ENCODE measurements around the gene GOLPH3L. TPM values are rescaled to one million over a fixed set of nuclear protein-coding genes. Genes with fewer than 3 reads are reported as not detected.
"Not testable (repeated sequence)": the region's sequence is repeated elsewhere in the genome, so short reads cannot be mapped to it uniquely, and the experiment has no call there.

The GOLPH3L gene
- 10 to 100 TPM; 38.2 to 43.5 (median 42.1) TPM for polyA plus RNA-seq (ENCODE audit: insufficient read length in 3 of 3)
- long read RNA-seq, donor 1, transcript GOLPH3L-201 (5 exons, 2,999 nt), result major isoform, 5 of 6 reads
- long read RNA-seq, donor 1, partial matches to known transcripts, result 0 of 6 reads
- long read RNA-seq, donor 1, other reads (novel, unspliced or antisense), result 0 of 6 reads
- long read RNA-seq, donor 2, transcript GOLPH3L-201 (5 exons, 2,999 nt), result major isoform, 5 of 13 reads
- long read RNA-seq, donor 2, partial matches to known transcripts, result 7 of 13 reads
- long read RNA-seq, donor 2, other reads (novel, unspliced or antisense), result 0 of 13 reads
- long read RNA-seq, donor 3, transcript GOLPH3L-201 (5 exons, 2,999 nt), result major isoform, 6 of 7 reads
- long read RNA-seq, donor 3, partial matches to known transcripts, result 0 of 7 reads
- long read RNA-seq, donor 3, other reads (novel, unspliced or antisense), result 0 of 7 reads
- long read RNA-seq, donor 4, transcript GOLPH3L-201 (5 exons, 2,999 nt), result major isoform, 6 of 7 reads
- long read RNA-seq, donor 4, partial matches to known transcripts, result 0 of 7 reads
- long read RNA-seq, donor 4, other reads (novel, unspliced or antisense), result 0 of 7 reads
- long read RNA-seq, donor 5, result 0 reads
- long read RNA-seq, donor 6, transcript GOLPH3L-201 (5 exons, 2,999 nt), result major isoform, 6 of 8 reads
- long read RNA-seq, donor 6, partial matches to known transcripts, result 0 of 8 reads
- long read RNA-seq, donor 6, other reads (novel, unspliced or antisense), result 0 of 8 reads
- long read RNA-seq, donor 7, transcript GOLPH3L-201 (5 exons, 2,999 nt), result major isoform, 7 of 8 reads
- long read RNA-seq, donor 7, partial matches to known transcripts, result 0 of 8 reads
- long read RNA-seq, donor 7, other reads (novel, unspliced or antisense), result 0 of 8 reads
- long read RNA-seq, donor 8, transcript GOLPH3L-201 (5 exons, 2,999 nt), result major isoform, 11 of 11 reads
- long read RNA-seq, donor 8, partial matches to known transcripts, result 0 of 11 reads
- long read RNA-seq, donor 8, other reads (novel, unspliced or antisense), result 0 of 11 reads
- long read RNA-seq, donor 9, transcript GOLPH3L-201 (5 exons, 2,999 nt), result major isoform, 7 of 8 reads
- long read RNA-seq, donor 9, partial matches to known transcripts, result 0 of 8 reads
- long read RNA-seq, donor 9, other reads (novel, unspliced or antisense), result 0 of 8 reads
- long read RNA-seq, donor 10, transcript GOLPH3L-201 (5 exons, 2,999 nt), result major isoform, 11 of 11 reads
- long read RNA-seq, donor 10, partial matches to known transcripts, result 0 of 11 reads
- long read RNA-seq, donor 10, other reads (novel, unspliced or antisense), result 0 of 11 reads
- long read RNA-seq, donor 11, transcript GOLPH3L-201 (5 exons, 2,999 nt), result major isoform, 7 of 7 reads
- long read RNA-seq, donor 11, partial matches to known transcripts, result 0 of 7 reads
- long read RNA-seq, donor 11, other reads (novel, unspliced or antisense), result 0 of 7 reads
- long read RNA-seq, donor 12, partial matches to known transcripts, result 0 of 3 reads
- long read RNA-seq, donor 12, other reads (novel, unspliced or antisense), result 0 of 3 reads
- long read RNA-seq, donor 13, transcript GOLPH3L-201 (5 exons, 2,999 nt), result major isoform, 9 of 11 reads
- long read RNA-seq, donor 13, partial matches to known transcripts, result 0 of 11 reads
- long read RNA-seq, donor 13, other reads (novel, unspliced or antisense), result 0 of 11 reads
- long read RNA-seq, donor 14, transcript GOLPH3L-201 (5 exons, 2,999 nt), result major isoform, 6 of 6 reads
- long read RNA-seq, donor 14, partial matches to known transcripts, result 0 of 6 reads
- long read RNA-seq, donor 14, other reads (novel, unspliced or antisense), result 0 of 6 reads
- long read RNA-seq, donor 15, partial matches to known transcripts, result 0 of 3 reads
- long read RNA-seq, donor 15, other reads (novel, unspliced or antisense), result 0 of 3 reads
- long read RNA-seq, donor 16, transcript GOLPH3L-201 (5 exons, 2,999 nt), result major isoform, 24 of 24 reads
- long read RNA-seq, donor 16, partial matches to known transcripts, result 0 of 24 reads
- long read RNA-seq, donor 16, other reads (novel, unspliced or antisense), result 0 of 24 reads

GRCh38 chr1:150696995-150697927, at the start of gene GOLPH3L:
GOLPH3L (minus strand) TSS chr1:150697154; CDS start chr1:150694838, 2,316 bp downstream.
- DNase-seq (ENCODE audit: extremely low read depth in 1 of 11, low read depth in 9 of 11, low spot score in 4 of 11), result peak; percentile 92 to 99 (median 96)

GRCh38 chr1:150730130-150730721, 33.3 kb upstream of the GOLPH3L start:
- DNase-seq (ENCODE audit: extremely low read depth in 1 of 11, low read depth in 9 of 11, low spot score in 4 of 11), result no peak

GRCh38 chr1:150724336-150724735, 27.4 kb upstream of the GOLPH3L start:
- DNase-seq (ENCODE audit: extremely low read depth in 1 of 11, low read depth in 9 of 11, low spot score in 4 of 11), result no peak

GRCh38 chr1:150720703-150721102, 23.7 kb upstream of the GOLPH3L start, which contains the start of gene HORMAD1:
HORMAD1 (minus strand) TSS chr1:150720895; CDS start chr1:150719505, 1,390 bp downstream.
- DNase-seq (ENCODE audit: extremely low read depth in 1 of 11, low read depth in 9 of 11, low spot score in 4 of 11), result no peak

GRCh38 chr1:150720098-150720497, 23.1 kb upstream of the GOLPH3L start:
- DNase-seq (ENCODE audit: extremely low read depth in 1 of 11, low read depth in 9 of 11, low spot score in 4 of 11), result no peak

- no peak for DNase-seq (ENCODE audit: extremely low read depth in 1 of 11, low read depth in 9 of 11, low spot score in 4 of 11)
These were observed 21.4 kb upstream of the GOLPH3L start for GRCh38 chr1:150718225-150718891.

GRCh38 chr1:150709031-150709430, 12.1 kb upstream of the GOLPH3L start:
- DNase-seq (ENCODE audit: extremely low read depth in 1 of 11, low read depth in 9 of 11, low spot score in 4 of 11), result not testable (repeated sequence)

- DNase-seq (ENCODE audit: extremely low read depth in 1 of 11, low read depth in 9 of 11, low spot score in 4 of 11), result no peak
These were observed 11.6 kb upstream of the GOLPH3L start for GRCh38 chr1:150708595-150708994.

GRCh38 chr1:150706091-150706490, 9.1 kb upstream of the GOLPH3L start:
- DNase-seq (ENCODE audit: extremely low read depth in 1 of 11, low read depth in 9 of 11, low spot score in 4 of 11), result no peak

- DNase-seq (ENCODE audit: extremely low read depth in 1 of 11, low read depth in 9 of 11, low spot score in 4 of 11), result no peak
These were observed 6.5 kb upstream of the GOLPH3L start for GRCh38 chr1:150703427-150703826.

- DNase-seq (ENCODE audit: extremely low read depth in 1 of 11, low read depth in 9 of 11, low spot score in 4 of 11), result peak in 2 of 11 donors; percentile 5 to 11
These were observed 364 bp downstream of the GOLPH3L start for GRCh38 chr1:150696590-150696989.

GRCh38 chr1:150696162-150696561, 792 bp downstream of the GOLPH3L start:
- no peak for DNase-seq (ENCODE audit: extremely low read depth in 1 of 11, low read depth in 9 of 11, low spot score in 4 of 11)

- DNase-seq (ENCODE audit: extremely low read depth in 1 of 11, low read depth in 9 of 11, low spot score in 4 of 11), result no peak
These were observed 1.4 kb downstream of the GOLPH3L start for GRCh38 chr1:150695561-150695960.

- DNase-seq (ENCODE audit: extremely low read depth in 1 of 11, low read depth in 9 of 11, low spot score in 4 of 11), result no peak
These were observed 4.2 kb downstream of the GOLPH3L start for GRCh38 chr1:150692720-150693119.

- DNase-seq (ENCODE audit: extremely low read depth in 1 of 11, low read depth in 9 of 11, low spot score in 4 of 11), result no peak
These were observed 8.2 kb downstream of the GOLPH3L start for GRCh38 chr1:150688763-150689162.

GRCh38 chr1:150686275-150686674, 10.7 kb downstream of the GOLPH3L start:
- DNase-seq (ENCODE audit: extremely low read depth in 1 of 11, low read depth in 9 of 11, low spot score in 4 of 11), result no peak
